GM19239 (cell line): Measurements from ENCODE around the gene SOX4.
"Not testable (repeated sequence)": the region's sequence is repeated elsewhere in the genome, so short reads cannot be mapped to it uniquely, and the experiment has no call there.

ENCODE experiments used
- DNase-seq: peaks from one replicate; pipeline ENCODE4 v3.0.0; 2011; ENCODE audit warnings: low spot score; ENCODE audit not compliant: insufficient read length
- FAIRE-seq: peaks from 2 replicates; lab custom pipeline; 2011; peaks lifted over from hg19 to GRCh38; lab: Jason Lieb, UNC

The SOX4 gene

GRCh38 chr6:21593412-21593926 is at the start of gene SOX4:
TSS of gene SOX4 (plus strand) at chr6:21593751. CDS start at chr6:21594535, 784 bp downstream.
- DNase-seq: no peak
- peak; percentile 92 for FAIRE-seq

- not testable (repeated sequence) for FAIRE-seq
Measured at GRCh38 chr6:21552286-21552685, 41.3 kb upstream of the SOX4 start.

GRCh38 chr6:21554286-21554685 is 39.3 kb upstream of the SOX4 start:
- DNase-seq: no peak
- no peak for FAIRE-seq

More at GRCh38 chr6:21552286-21552685, 41.3 kb upstream of the SOX4 start:
- DNase-seq: not testable (repeated sequence)

- FAIRE-seq (no peak), DNase-seq (no peak)
Measured at GRCh38 chr6:21555197-21555596, 38.4 kb upstream of the SOX4 start.

- DNase-seq: no peak
Measured at GRCh38 chr6:21556511-21556910, 37.0 kb upstream of the SOX4 start.

GRCh38 chr6:21556968-21557721 is 36.4 kb upstream of the SOX4 start:
- no peak for FAIRE-seq
- DNase-seq: no peak

More at GRCh38 chr6:21556511-21556910, 37.0 kb upstream of the SOX4 start:
- FAIRE-seq: no peak

- no peak for FAIRE-seq
- DNase-seq: no peak
Measured at GRCh38 chr6:21559238-21559637, 34.3 kb upstream of the SOX4 start.

GRCh38 chr6:21560249-21560648 is 33.3 kb upstream of the SOX4 start:
- no peak for FAIRE-seq

GRCh38 chr6:21565431-21565830 is 28.1 kb upstream of the SOX4 start:
- no peak for DNase-seq
- no peak for FAIRE-seq

More at GRCh38 chr6:21560249-21560648, 33.3 kb upstream of the SOX4 start:
- no peak for DNase-seq

- DNase-seq: no peak
- no peak for FAIRE-seq
Measured at GRCh38 chr6:21578523-21578922, 15.0 kb upstream of the SOX4 start.

GRCh38 chr6:21582651-21583050 is 10.9 kb upstream of the SOX4 start:
- FAIRE-seq (no peak), DNase-seq (no peak)

GRCh38 chr6:21586300-21586699 is 7.3 kb upstream of the SOX4 start:
- no peak for FAIRE-seq
- no peak for DNase-seq

- no peak for DNase-seq
- peak; percentile 39 for FAIRE-seq
Measured at GRCh38 chr6:21586740-21587178, 6.8 kb upstream of the SOX4 start.

GRCh38 chr6:21587179-21587960 is 6.2 kb upstream of the SOX4 start:
- DNase-seq (no peak), FAIRE-seq (no peak)

- peak; percentile 87 for FAIRE-seq
- no peak for DNase-seq
Measured at GRCh38 chr6:21587961-21588480, 5.5 kb upstream of the SOX4 start.

GRCh38 chr6:21588481-21589351 is 4.8 kb upstream of the SOX4 start:
- no peak for DNase-seq
- no peak for FAIRE-seq

GRCh38 chr6:21589352-21590345 is 3.9 kb upstream of the SOX4 start:
- FAIRE-seq (peak; percentile 90), DNase-seq (no peak)

- no peak for DNase-seq
- FAIRE-seq: no peak
Measured at GRCh38 chr6:21590346-21590745, 3.2 kb upstream of the SOX4 start.

- DNase-seq (no peak), FAIRE-seq (no peak)
Measured at GRCh38 chr6:21591446-21591845, 2.1 kb upstream of the SOX4 start.
